Urothelium cell line (cell line): ENCODE measurements around the gene KRTAP5-4.
"Not testable (repeated sequence)": the region's sequence is repeated elsewhere in the genome, so short reads cannot be mapped to it uniquely, and the experiment has no call there.

Source experiments
- DNase-seq: peaks from one replicate; pipeline ENCODE4 v3.0.0; 2011; ENCODE audit warnings: low spot score, mixed read lengths
- FAIRE-seq: peaks from 2 replicates; lab custom pipeline; 2011; peaks lifted over from hg19 to GRCh38; lab: Jason Lieb, UNC

KRTAP5-4 gene, protein sequence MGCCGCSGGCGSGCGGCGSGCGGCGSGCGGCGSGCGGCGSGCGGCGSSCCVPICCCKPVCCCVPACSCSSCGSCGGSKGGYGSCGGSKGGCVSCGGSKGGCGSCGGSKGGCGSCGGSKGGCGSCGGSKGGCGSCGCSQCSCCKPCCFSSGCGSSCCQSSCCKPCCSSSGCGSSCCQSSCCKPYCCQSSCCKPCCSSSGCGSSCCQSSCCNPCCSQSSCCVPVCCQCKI

GRCh38 chr11:1622086-1622485 is at the start of gene KRTAP5-4:
KRTAP5-4 (minus strand) TSS chr11:1622138; CDS start chr11:1622093, 45 bp downstream.
- no peak for FAIRE-seq
- DNase-seq: no peak

DNA sequence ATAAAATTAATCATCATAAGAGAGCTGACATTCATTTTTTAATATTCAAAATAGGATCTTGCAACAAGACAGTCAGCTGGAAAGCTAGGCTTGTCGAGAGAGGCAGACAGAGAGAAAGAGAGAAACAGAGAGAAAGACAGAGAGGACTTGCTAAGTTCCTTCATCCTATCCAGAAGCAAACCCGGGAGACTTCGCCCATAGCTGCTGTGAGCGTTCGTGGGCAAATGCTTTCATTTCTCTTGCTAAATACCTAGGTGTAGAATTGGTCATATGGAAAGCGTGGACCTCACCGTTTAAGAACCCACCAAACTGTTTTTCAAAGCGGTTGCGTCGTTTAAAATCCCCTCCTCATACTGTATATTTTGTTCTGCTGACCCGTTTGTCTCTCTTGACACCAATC is 49.7 kb upstream of the KRTAP5-4 start:
- FAIRE-seq (no peak), DNase-seq (no peak)

GRCh38 chr11:1670905-1671371 is 49.0 kb upstream of the KRTAP5-4 start:
- DNase-seq: no peak
- no peak for FAIRE-seq

- peak; percentile 100 for FAIRE-seq
- DNase-seq: not testable (repeated sequence)
Observed at GRCh38 chr11:1670457-1670856, 48.5 kb upstream of the KRTAP5-4 start.

GRCh38 chr11:1669546-1670218 is 47.7 kb upstream of the KRTAP5-4 start:
- no peak for FAIRE-seq
- no peak for DNase-seq

DNA sequence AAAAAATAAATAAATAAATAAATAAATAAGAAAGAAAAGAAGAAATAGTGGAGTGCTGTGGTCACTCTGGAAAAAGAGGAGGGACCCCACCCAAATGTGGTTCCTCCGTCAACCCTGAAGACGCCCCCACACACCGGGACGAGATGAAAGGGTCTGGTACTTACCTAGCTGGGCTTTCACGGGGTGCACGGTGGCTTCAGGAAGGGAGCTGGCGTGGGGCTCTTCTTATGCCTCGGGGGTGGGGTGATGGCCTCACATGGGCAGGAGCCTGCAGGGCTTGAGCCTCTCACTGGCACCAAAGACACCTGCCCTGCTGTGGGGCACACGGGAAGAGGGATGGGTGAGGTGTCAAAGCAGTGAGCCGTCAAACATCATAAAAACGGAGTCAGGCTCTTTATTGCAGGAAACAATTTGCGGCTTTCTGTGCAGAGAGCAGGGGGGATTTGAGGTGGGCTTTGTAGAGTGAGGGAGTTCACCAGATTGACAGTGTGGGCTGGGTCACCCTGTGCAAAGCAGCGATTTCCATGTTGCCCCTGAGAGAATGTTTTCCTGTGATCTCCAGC is 47.1 kb upstream of the KRTAP5-4 start:
- no peak for FAIRE-seq
- DNase-seq: no peak

GRCh38 chr11:1667906-1668305 is 46.0 kb upstream of the KRTAP5-4 start:
- no peak for FAIRE-seq
- DNase-seq: no peak

DNA sequence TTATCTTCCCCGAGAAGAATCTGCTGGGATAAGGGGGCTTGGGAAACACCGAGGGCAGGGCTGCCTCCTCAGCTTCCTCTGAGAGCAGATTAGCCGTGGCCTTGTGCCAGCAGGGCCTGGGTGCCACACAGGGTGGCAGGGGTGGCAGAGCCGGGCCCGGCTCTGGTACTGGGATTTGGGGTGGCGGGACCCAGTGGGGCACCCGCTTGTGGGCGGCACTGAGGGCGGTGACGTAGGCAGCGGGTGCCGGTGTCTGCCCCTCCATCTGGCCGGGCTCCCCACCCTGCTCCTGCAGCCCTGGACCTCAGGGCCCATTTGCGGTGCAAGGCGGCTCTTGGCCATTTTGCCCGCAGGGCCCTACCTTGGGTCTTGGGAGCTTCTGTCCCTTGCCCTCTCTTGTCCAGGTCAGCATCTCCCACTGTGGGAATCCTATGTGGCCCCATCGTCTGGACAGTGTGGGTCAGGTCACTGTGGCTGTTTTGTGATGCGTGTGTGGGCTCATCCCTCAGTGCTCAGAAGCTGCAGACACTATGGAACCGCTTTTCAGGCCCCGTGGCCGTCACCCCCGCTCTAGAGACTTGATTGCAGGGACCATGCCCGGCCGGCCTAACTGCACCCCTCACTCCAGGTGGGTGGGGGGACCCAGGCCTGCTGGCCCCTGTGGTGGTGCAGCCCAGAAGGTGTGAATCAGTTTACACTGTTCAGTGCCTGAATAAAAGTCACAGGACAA is 45.3 kb upstream of the KRTAP5-4 start:
- DNase-seq: no peak
- FAIRE-seq: no peak

- no peak for DNase-seq
- no peak for FAIRE-seq
Observed at GRCh38 chr11:1665313-1665712, 43.4 kb upstream of the KRTAP5-4 start.

DNA sequence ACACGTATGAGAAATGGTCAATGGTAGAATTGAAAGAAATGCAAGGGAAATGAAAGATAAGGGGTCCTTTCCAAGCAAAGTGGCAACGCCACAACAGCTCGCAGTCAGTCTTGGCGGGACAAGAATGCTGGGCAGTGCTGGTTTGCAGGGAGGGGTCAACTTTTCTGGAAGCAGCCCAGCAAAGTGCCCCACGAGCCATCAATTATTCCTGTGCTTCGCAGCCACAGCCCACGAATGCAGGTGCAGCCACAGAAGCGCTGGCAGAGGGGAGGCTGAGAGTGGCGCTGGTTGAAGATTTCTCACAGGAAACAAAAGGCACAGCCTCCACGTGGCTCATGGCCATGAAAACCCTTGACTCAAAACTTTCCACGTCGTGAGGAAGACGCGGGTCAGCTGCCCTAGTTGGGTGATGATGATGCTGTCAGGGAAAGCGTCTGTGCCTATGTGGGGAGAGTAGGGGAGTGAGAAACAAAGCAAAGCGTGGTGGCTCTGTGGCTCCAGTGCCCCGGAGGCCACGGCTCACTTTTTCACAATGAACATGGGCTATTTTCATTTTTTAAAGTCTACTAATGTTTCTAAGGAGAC is 40.9 kb upstream of the KRTAP5-4 start:
- not testable (repeated sequence) for FAIRE-seq, DNase-seq

GRCh38 chr11:1661454-1662269 is 39.7 kb upstream of the KRTAP5-4 start:
- FAIRE-seq, DNase-seq: not testable (repeated sequence)

DNA sequence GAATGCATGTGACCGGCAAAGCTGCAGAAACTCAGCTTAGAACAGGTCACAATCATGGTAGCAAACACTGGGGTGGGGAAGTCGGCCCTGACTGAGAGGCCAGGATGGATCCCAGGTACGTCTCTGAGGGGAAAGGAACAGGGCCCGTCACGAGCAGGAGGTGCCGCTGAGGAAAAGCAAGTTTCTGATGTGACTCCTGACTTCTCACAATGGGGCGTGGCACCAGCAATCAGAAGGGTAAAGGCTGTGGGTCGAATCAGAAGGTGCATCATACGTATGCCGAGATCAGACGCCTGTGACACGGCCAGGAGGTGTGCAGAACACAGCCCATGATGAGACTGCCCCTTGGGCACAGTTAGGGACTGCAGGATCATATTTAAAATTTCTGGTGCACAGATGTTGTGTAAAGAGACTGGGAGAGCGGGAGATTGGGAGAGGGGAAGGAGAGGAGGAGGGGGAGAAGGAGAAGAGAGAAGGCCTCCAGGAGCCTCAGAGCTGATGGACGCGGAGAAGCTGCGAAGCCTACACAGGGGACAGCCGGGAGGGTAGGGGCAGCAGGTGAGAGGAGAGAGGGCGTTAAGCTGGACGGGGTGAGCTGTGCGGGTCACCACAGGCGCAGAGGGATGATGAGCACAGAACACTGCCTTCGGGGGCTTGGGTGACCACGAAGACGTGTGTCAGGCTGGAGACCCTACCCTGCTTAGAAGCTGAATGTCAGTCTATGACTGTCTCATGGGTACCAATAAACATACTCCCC is 38.4 kb upstream of the KRTAP5-4 start:
- no peak for DNase-seq
- FAIRE-seq: no peak

DNA sequence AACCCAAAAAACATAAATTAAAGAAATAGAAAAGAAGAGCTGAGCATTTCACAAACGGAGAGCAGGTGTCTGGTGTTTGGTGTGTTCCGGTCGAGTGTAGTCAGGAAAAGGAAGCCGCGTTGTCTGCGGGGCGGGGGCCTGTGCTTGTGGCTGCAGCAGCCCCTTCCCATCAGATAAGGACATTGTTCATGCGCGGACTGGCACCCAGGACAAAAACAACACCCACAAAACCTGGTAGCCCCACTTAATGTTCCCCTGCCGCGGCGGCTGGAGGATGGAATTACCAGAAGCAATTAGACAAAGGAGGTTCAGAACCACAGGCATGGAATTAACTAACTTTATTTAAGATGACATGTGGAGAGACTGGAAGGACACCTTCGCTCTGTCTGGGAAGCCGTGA is 37.6 kb upstream of the KRTAP5-4 start:
- no peak for DNase-seq
- FAIRE-seq: no peak

DNA sequence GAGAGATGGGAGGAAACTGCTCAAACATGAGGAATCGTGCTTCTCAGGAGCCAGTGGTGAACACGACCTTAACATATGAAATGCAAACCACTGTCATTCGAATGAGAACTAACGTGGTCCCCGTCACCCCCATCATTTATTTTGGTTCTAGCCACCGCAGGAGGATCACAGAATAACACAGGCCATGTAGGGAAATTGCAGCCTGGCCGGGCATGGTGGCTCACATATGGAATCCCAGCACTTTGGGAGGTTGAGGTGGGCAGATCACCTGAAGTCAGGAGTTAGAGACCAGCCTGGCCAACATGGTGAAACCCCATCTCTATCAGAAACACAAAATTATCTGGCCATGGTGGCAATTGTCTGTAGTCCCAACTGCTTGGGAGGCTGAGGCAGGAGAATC is 34.7 kb upstream of the KRTAP5-4 start:
- no peak for FAIRE-seq
- no peak for DNase-seq

GRCh38 chr11:1656061-1656441 is 34.1 kb upstream of the KRTAP5-4 start:
- no peak for DNase-seq

GRCh38 chr11:1655168-1656060 is 33.5 kb upstream of the KRTAP5-4 start:
- no peak for FAIRE-seq
- no peak for DNase-seq

More at GRCh38 chr11:1656061-1656441, 34.1 kb upstream of the KRTAP5-4 start:
- no peak for FAIRE-seq

GRCh38 chr11:1654388-1655167 is 32.6 kb upstream of the KRTAP5-4 start:
- DNase-seq (no peak), FAIRE-seq (no peak)
